ENCODE data around the gene PPP1R9B. TPM values are rescaled to one million over a fixed set of nuclear protein-coding genes. Genes with fewer than 3 reads are reported as not detected.

Gene PPP1R9B
- total and polyA plus RNA-seq, 3 donors from 2014 or later = 49.1 to 82.4 (median 81.1) TPM

DNA sequence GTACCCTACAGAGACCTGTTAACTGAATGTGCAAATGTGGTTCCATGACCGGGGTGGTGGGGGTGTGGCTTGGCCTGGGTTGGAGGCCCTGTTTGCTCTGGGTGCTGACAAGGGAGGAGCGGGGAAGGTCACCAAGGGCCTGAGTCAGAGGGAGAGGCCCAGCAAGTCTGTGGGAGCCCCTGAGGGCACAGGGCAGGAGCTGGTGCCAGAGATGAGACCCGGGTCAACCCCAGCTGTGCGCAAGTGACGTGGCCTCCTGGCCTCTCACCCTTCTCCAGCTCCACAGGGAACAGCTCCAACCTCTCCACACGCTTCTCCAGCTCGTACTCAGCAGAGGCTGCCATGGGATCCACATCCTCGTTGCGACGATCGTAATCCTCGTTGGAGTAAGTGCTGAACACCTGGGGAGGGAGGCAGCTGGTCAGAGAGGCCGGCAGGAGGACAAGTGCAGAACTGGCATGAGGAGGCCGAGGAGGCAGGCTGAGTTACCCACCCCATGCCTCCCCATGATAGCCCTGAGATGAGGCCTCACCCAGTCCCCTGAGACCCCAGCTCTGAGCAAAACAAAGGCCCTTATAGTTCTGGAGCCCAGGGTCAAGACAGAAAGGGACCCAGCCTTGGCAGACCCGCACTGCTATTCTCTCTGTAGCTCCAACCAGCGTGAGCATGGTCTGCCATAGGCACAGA is 5.5 kb downstream of the PPP1R9B start:
- Histone ChIP-seq H3K9me3 (no peaks in the 10 kb centered on the region), H3K27ac (peak overlapping the region; percentile 6 to 7), H3K36me3 (ENCODE audit: low read depth, missing control alignments) (no peaks in the 10 kb centered on the region), H3K4me1 (peaks cover 36% of the 10 kb centered on the region), H3K27me3 (no peaks in the 10 kb centered on the region), H3K4me3 (no peak overlapping the region)
- TF ChIP-seq, protein P1, sequence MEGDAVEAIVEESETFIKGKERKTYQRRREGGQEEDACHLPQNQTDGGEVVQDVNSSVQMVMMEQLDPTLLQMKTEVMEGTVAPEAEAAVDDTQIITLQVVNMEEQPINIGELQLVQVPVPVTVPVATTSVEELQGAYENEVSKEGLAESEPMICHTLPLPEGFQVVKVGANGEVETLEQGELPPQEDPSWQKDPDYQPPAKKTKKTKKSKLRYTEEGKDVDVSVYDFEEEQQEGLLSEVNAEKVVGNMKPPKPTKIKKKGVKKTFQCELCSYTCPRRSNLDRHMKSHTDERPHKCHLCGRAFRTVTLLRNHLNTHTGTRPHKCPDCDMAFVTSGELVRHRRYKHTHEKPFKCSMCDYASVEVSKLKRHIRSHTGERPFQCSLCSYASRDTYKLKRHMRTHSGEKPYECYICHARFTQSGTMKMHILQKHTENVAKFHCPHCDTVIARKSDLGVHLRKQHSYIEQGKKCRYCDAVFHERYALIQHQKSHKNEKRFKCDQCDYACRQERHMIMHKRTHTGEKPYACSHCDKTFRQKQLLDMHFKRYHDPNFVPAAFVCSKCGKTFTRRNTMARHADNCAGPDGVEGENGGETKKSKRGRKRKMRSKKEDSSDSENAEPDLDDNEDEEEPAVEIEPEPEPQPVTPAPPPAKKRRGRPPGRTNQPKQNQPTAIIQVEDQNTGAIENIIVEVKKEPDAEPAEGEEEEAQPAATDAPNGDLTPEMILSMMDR (IDR thresholded peaks at IDR 0.05) = no peak
- no peak for TF ChIP-seq POLR2A (IDR thresholded peaks at IDR 0.05)
- DNase-seq = no peak
- intact Hi-C loops (cut with DNase I; ENCODE audit: low total_unique reads) = no loop called here
- 75% methylated on average over 16 of the region's 16 CpGs for WGBS, 2 donors

- intact Hi-C loops (cut with DNase I; ENCODE audit: low total_unique reads) = no loop called here
- 84 to 85% methylated on average over 6 of the region's 6 CpGs for WGBS, 2 donors
- no peak for DNase-seq
- Histone ChIP-seq H3K27me3 (no peaks in the 10 kb centered on the region), H3K4me3 (no peak overlapping the region), H3K4me1 (peaks cover 36% of the 10 kb centered on the region), H3K9me3 (no peaks in the 10 kb centered on the region), H3K36me3 (ENCODE audit: low read depth, missing control alignments) (no peaks in the 10 kb centered on the region), H3K27ac (peak overlapping the region in 1 of 2 donors; percentile 6)
- no peak for TF ChIP-seq POLR2A (IDR thresholded peaks at IDR 0.05)
These were observed 6.1 kb downstream of the PPP1R9B start for GRCh38 chr17:50144355-50144754.

- no peaks in the 10 kb centered on the region for H3K36me3 ChIP-seq (ENCODE audit: low read depth, missing control alignments)
- H3K27ac ChIP-seq = no peak overlapping the region
These were observed 6.9 kb downstream of the PPP1R9B start for GRCh38 chr17:50143461-50144176.

GRCh38 chr17:50141745-50142110 is 8.7 kb downstream of the PPP1R9B start:
- H3K9me3 ChIP-seq = no peaks in the 10 kb centered on the region
- 80 to 86% methylated on average over 8 of the region's 8 CpGs for WGBS, 2 donors
- H3K4me1 ChIP-seq = peaks cover 18% of the 10 kb centered on the region
- DNase-seq = no peak
- no peaks in the 10 kb centered on the region for H3K36me3 ChIP-seq (ENCODE audit: low read depth, missing control alignments)
- no peak overlapping the region for H3K27ac ChIP-seq
- TF ChIP-seq, protein P1 (IDR thresholded peaks at IDR 0.05) = no peak
- no peak for TF ChIP-seq POLR2A (IDR thresholded peaks at IDR 0.05)
- intact Hi-C loops (cut with DNase I; ENCODE audit: low total_unique reads) = no loop called here
- no peaks in the 10 kb centered on the region for H3K27me3 ChIP-seq
- H3K4me3 ChIP-seq = no peak overlapping the region

More at GRCh38 chr17:50143461-50144176, 6.9 kb downstream of the PPP1R9B start:
- H3K4me1 ChIP-seq = peaks cover 36% of the 10 kb centered on the region
- intact Hi-C loops (cut with DNase I; ENCODE audit: low total_unique reads) = no loop called here
- H3K4me3 ChIP-seq = no peak overlapping the region
- TF ChIP-seq, protein P1 (IDR thresholded peaks at IDR 0.05) = no peak
- TF ChIP-seq POLR2A (IDR thresholded peaks at IDR 0.05) = no peak
- 93% methylated on average over 18 to 19 of the region's 20 CpGs for WGBS, 2 donors
- no peaks in the 10 kb centered on the region for H3K27me3 ChIP-seq
- H3K9me3 ChIP-seq = no peaks in the 10 kb centered on the region
- DNase-seq = no peak

DNA sequence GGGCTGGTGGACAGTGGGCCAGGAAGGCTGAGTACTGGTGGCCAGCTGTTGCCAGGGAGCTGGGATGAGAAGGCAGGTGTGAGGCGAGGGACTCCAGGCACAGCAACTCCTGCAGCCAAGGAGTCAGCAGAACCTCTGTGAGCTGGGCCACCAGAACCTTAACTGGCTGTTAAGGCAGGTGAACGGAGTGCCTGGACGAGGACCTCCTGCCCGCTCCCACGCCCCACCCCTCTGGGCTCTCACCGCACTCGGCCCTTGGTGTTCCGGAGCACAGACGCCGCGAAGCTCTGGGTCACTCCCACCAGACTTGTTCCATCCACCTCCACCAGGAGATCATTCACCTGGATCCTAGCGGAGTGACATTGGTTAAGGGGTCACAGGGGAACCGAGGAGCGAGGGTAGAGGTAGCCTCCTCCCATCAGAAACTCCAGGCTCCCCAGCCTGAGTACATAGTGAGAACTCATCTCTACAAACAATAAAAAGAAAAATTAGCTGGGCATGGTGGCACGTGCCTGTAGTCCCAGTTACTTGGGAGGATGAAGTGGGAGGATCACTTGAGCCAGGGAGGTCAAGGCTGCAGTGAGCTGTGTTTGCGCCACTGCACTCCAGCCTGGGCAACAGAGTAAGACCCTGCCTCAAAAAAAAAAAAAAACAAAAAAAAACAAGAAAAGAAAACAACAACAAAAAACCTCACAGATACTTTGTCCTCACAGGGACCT is 9.3 kb downstream of the PPP1R9B start:
- intact Hi-C loops (cut with DNase I; ENCODE audit: low total_unique reads) = no loop called here
- Histone ChIP-seq H3K4me3 (no peak overlapping the region), H3K27ac (no peak overlapping the region), H3K4me1 (peaks cover 13% of the 10 kb centered on the region), H3K36me3 (ENCODE audit: low read depth, missing control alignments) (no peaks in the 10 kb centered on the region), H3K27me3 (no peaks in the 10 kb centered on the region), H3K9me3 (no peaks in the 10 kb centered on the region)
- TF ChIP-seq, protein P1 (IDR thresholded peaks at IDR 0.05) = no peak
- no peak for TF ChIP-seq POLR2A (IDR thresholded peaks at IDR 0.05)
- WGBS, 2 donors = 83 to 84% methylated on average over 16 of the region's 16 CpGs
- no peak for DNase-seq
